Mesenchymal stem cell (in vitro differentiated cells and primary cell): ENCODE results near the gene TBC1D3B.

ENCODE experiments used
- DNase-seq: peaks from one replicate; pipeline ENCODE4 v3.0.0-alpha.2; 2013
- H2AFZ ChIP-seq: one replicate; pipeline ENCODE4 v1.6.1; 2013; ENCODE audit warnings: low read depth, mild to moderate bottlenecking, control low read depth, inconsistent platforms, low read length, moderate library complexity
- H2AK5ac ChIP-seq: 2 replicates; pipeline ENCODE4 v1.6.1; 2013; ENCODE audit warnings: low read length, moderate library complexity, mild to moderate bottlenecking, inconsistent platforms; ENCODE audit not compliant: severe bottlenecking
- H2BK120ac ChIP-seq: one replicate; pipeline ENCODE4 v1.6.1; 2013; ENCODE audit warnings: low read depth, mild to moderate bottlenecking, inconsistent platforms, low read length, moderate library complexity
- H2BK12ac ChIP-seq, 2 experiments: one replicate each; pipeline ENCODE4 v1.6.1; 2013; ENCODE audit warnings: inconsistent platforms in 2 of 2, low read length in 2 of 2, mild to moderate bottlenecking in 2 of 2, moderate library complexity in 2 of 2, control low read depth in 1 of 2
- H2BK15ac ChIP-seq: one replicate; pipeline ENCODE4 v1.6.1; 2013; ENCODE audit warnings: mild to moderate bottlenecking, low read depth, inconsistent platforms; ENCODE audit not compliant: poor library complexity, severe bottlenecking
- H2BK5ac ChIP-seq: 2 replicates; pipeline ENCODE4 v1.6.1; 2013; ENCODE audit warnings: low read depth, mild to moderate bottlenecking, low read length, control low read depth, inconsistent platforms; ENCODE audit not compliant: poor library complexity, severe bottlenecking
- H3K14ac ChIP-seq, 2 experiments: one replicate each; pipeline ENCODE4 v1.6.1; 2013; ENCODE audit warnings: inconsistent platforms in 2 of 2, low read length in 2 of 2, control low read depth in 1 of 2, mild to moderate bottlenecking in 1 of 2, moderate library complexity in 1 of 2
- H3K18ac ChIP-seq, 2 experiments: one replicate each; pipeline ENCODE4 v1.6.1; 2013; ENCODE audit warnings: inconsistent platforms in 2 of 2, low read length in 2 of 2, control low read depth in 1 of 2, low read depth in 1 of 2, mild to moderate bottlenecking in 1 of 2
- H3K23ac ChIP-seq, 2 experiments: one replicate each; pipeline ENCODE4 v1.6.1; 2013; ENCODE audit warnings: inconsistent platforms in 2 of 2, low read length in 2 of 2, mild to moderate bottlenecking in 2 of 2, moderate library complexity in 2 of 2, control low read depth in 1 of 2
- H3K27ac ChIP-seq: 2 replicates; pipeline ENCODE4 v1.5.1; 2013; ENCODE audit warnings: mild to moderate bottlenecking, moderate library complexity, low read length, control low read depth, inconsistent platforms; ENCODE audit not compliant: poor library complexity, severe bottlenecking
- H3K27me3 ChIP-seq, 2 experiments: 2 replicates each; pipeline versions ENCODE4 v1.6.1 to v1.7.0; 2013; ENCODE audit warnings: low read length in 2 of 2, mild to moderate bottlenecking in 2 of 2, moderate library complexity in 2 of 2, control low read depth in 1 of 2, inconsistent platforms in 1 of 2; ENCODE audit not compliant: control insufficient read depth in 1 of 2, insufficient read depth in 1 of 2
- H3K36me3 ChIP-seq, 2 experiments: 2 replicates each; pipeline versions ENCODE4 v1.6.1 to v1.7.0; 2013; ENCODE audit warnings: low read length in 2 of 2, control low read depth in 1 of 2, inconsistent platforms in 1 of 2, low read depth in 1 of 2, mild to moderate bottlenecking in 1 of 2; ENCODE audit not compliant: insufficient read depth in 2 of 2, control insufficient read depth in 1 of 2
- H3K4ac ChIP-seq, 2 experiments: one replicate each; pipeline ENCODE4 v1.6.1; 2013; ENCODE audit warnings: inconsistent platforms in 2 of 2, low read length in 2 of 2, mild to moderate bottlenecking in 2 of 2, moderate library complexity in 2 of 2, control low read depth in 1 of 2, low read depth in 1 of 2
- H3K4me1 ChIP-seq: 2 replicates; pipeline ENCODE4 v1.6.1; 2013; ENCODE audit warnings: low read depth, low read length, control low read depth; ENCODE audit not compliant: control insufficient read depth, insufficient read depth
- H3K4me2 ChIP-seq: 2 replicates; pipeline ENCODE4 v1.6.1; 2013; ENCODE audit warnings: low read length, mild to moderate bottlenecking, inconsistent platforms; ENCODE audit not compliant: poor library complexity, severe bottlenecking
- H3K4me3 ChIP-seq, 2 experiments: 2 replicates each; pipeline versions ENCODE4 v1.5.1 to v1.7.0; 2013; ENCODE audit warnings: low read length in 2 of 2, mild to moderate bottlenecking in 2 of 2, control low read depth in 1 of 2, low read depth in 1 of 2; ENCODE audit not compliant: insufficient read depth in 1 of 2
- H3K79me1 ChIP-seq: replicated peaks from 2 replicates; pipeline ENCODE4 v1.6.1; 2013; ENCODE audit warnings: mild to moderate bottlenecking, control low read depth, low read length, inconsistent platforms; ENCODE audit not compliant: poor library complexity, severe bottlenecking
- H3K9ac ChIP-seq: 2 replicates; pipeline ENCODE4 v1.7.0; 2013; ENCODE audit warnings: mild to moderate bottlenecking, low read length, moderate library complexity
- H3K9me3 ChIP-seq: 2 replicates; pipeline ENCODE4 v1.7.0; 2013; ENCODE audit warnings: mild to moderate bottlenecking, low read length; ENCODE audit not compliant: control insufficient read depth
- H4K8ac ChIP-seq: one replicate; pipeline ENCODE4 v1.6.1; 2013; ENCODE audit warnings: inconsistent platforms, mild to moderate bottlenecking, low read length, moderate library complexity
- H4K91ac ChIP-seq: one replicate; pipeline ENCODE4 v1.6.1; 2013; ENCODE audit warnings: mild to moderate bottlenecking, low read length, inconsistent platforms
- WGBS: methylation state at CpG from one replicate; pipeline ENCODE4 v1.1.7; 2013; ENCODE audit warnings: mixed read lengths; 5-methylcytosine and 5-hydroxymethylcytosine counted together

The TBC1D3B gene

GRCh38 chr17:36142806-36143205 lies 33.6 kb downstream of the TBC1D3B start:
- Histone ChIP-seq H3K9ac (no peak overlapping the region), H3K9me3 (no peaks in the 10 kb centered on the region), H3K18ac (no peak overlapping the region), H3K14ac (no peak overlapping the region), H2BK15ac (no peak overlapping the region), H4K91ac (no peak overlapping the region), H3K36me3 (no peaks in the 10 kb centered on the region), H2BK12ac (no peak overlapping the region), H3K4ac (no peak overlapping the region), H3K23ac (no peak overlapping the region), H2BK120ac (no peak overlapping the region), H3K79me1 (no peaks in the 10 kb centered on the region), H2BK5ac (no peak overlapping the region), H3K4me2 (no peak overlapping the region), H3K4me1 (no peaks in the 10 kb centered on the region), H2AK5ac (no peak overlapping the region), H3K27me3 (peaks cover 3 to 18% of the 10 kb centered on the region in 2 experiments), H3K4me3 (no peak overlapping the region), H4K8ac (no peak overlapping the region), H2AFZ (no peak overlapping the region), H3K27ac (no peak overlapping the region)
- 90% methylated on average over 8 of the region's 8 CpGs for WGBS
- no peak for DNase-seq

GRCh38 chr17:36142235-36142634 lies 34.2 kb downstream of the TBC1D3B start:
- no peaks in the 10 kb centered on the region for H3K79me1 ChIP-seq
- H3K14ac ChIP-seq: no peak overlapping the region
- no peak overlapping the region for H2AK5ac ChIP-seq
- H3K27me3 ChIP-seq: peaks cover 0 to 24% of the 10 kb centered on the region in 2 experiments
- no peak overlapping the region for H2BK15ac ChIP-seq
- H4K91ac ChIP-seq: no peak overlapping the region
- H4K8ac ChIP-seq: no peak overlapping the region
- H3K4me1 ChIP-seq: no peaks in the 10 kb centered on the region
- H3K18ac ChIP-seq: no peak overlapping the region
- H2BK120ac ChIP-seq: no peak overlapping the region
- H2BK12ac ChIP-seq: no peak overlapping the region
- no peak overlapping the region for H3K4ac ChIP-seq
- H2BK5ac ChIP-seq: no peak overlapping the region
- no peaks in the 10 kb centered on the region for H3K36me3 ChIP-seq
- H2AFZ ChIP-seq: no peak overlapping the region
- H3K9me3 ChIP-seq: no peaks in the 10 kb centered on the region
- no peak overlapping the region for H3K4me3 ChIP-seq
- H3K27ac ChIP-seq: no peak overlapping the region
- no peak overlapping the region for H3K9ac ChIP-seq
- no peak overlapping the region for H3K4me2 ChIP-seq
- DNase-seq: no peak
- H3K23ac ChIP-seq: no peak overlapping the region

- Histone ChIP-seq H3K4me3 (no peak overlapping the region), H3K9me3 (no peaks in the 10 kb centered on the region), H3K27me3 (peaks cover 8 to 36% of the 10 kb centered on the region in 2 experiments), H3K4me1 (no peaks in the 10 kb centered on the region), H3K27ac (no peak overlapping the region), H3K4me2 (no peak overlapping the region), H2BK15ac (no peak overlapping the region), H2AK5ac (no peak overlapping the region), H2BK12ac (no peak overlapping the region), H3K14ac (no peak overlapping the region), H2BK120ac (no peak overlapping the region), H2AFZ (no peak overlapping the region), H2BK5ac (no peak overlapping the region), H3K18ac (no peak overlapping the region), H3K79me1 (no peaks in the 10 kb centered on the region), H3K36me3 (no peaks in the 10 kb centered on the region), H3K4ac (no peak overlapping the region), H3K23ac (no peak overlapping the region), H4K91ac (no peak overlapping the region), H4K8ac (no peak overlapping the region), H3K9ac (no peak overlapping the region)
- WGBS: no CpG with 5 or more reads among the region's 1 CpG
- no peak for DNase-seq
Measured at GRCh38 chr17:36136439-36136838, 40.0 kb downstream of the TBC1D3B start.

- Histone ChIP-seq H2BK5ac (no peak overlapping the region), H3K9me3 (no peaks in the 10 kb centered on the region), H3K4me1 (no peaks in the 10 kb centered on the region), H3K9ac (no peak overlapping the region), H3K4me2 (no peak overlapping the region), H4K8ac (no peak overlapping the region), H4K91ac (no peak overlapping the region), H3K27ac (no peak overlapping the region), H3K18ac (no peak overlapping the region), H3K14ac (no peak overlapping the region), H3K4ac (no peak overlapping the region), H3K23ac (no peak overlapping the region), H2AK5ac (no peak overlapping the region), H3K4me3 (no peak overlapping the region), H2BK120ac (no peak overlapping the region), H3K79me1 (no peaks in the 10 kb centered on the region), H3K36me3 (no peaks in the 10 kb centered on the region), H2BK15ac (no peak overlapping the region), H2AFZ (no peak overlapping the region), H2BK12ac (no peak overlapping the region), H3K27me3 (peaks cover 8 to 32% of the 10 kb centered on the region in 2 experiments)
- DNase-seq: no peak
- WGBS: 54% methylated on average over 1 of the region's 1 CpG
Measured at GRCh38 chr17:36136036-36136435, 40.4 kb downstream of the TBC1D3B start.
